GM12878 (cell line): Measurements from ENCODE around the gene PCBD2. TPM values are rescaled to one million over a fixed set of nuclear protein-coding genes. Genes with fewer than 3 reads are reported as not detected.
"Not testable (repeated sequence)": the region's sequence is repeated elsewhere in the genome, so short reads cannot be mapped to it uniquely, and the experiment has no call there.

ENCODE experiments used
- ATAC-seq: fragments of 200-7000 bp; cut with Tn5 transposase; 3 replicates; pipeline ENCODE4 v1.9.1; 2020; ENCODE audit warnings: mild to moderate bottlenecking, moderate library complexity
- BruUV-seq: library from RNA; stranded (reverse); fragments of 400-500 nt; replicated peaks from 2 replicates; lab custom pipeline; 2021; lab: Mats Ljungman, UMichigan
- CTCF ChIA-PET: fragments of 300-600 bp; sonication (Branson Sonifier 250); formaldehyde crosslinking; extraction: SDS; loops from one replicate; lab custom pipeline; 2021; ENCODE audit warnings: inconsistent platforms; lab: Yijun Ruan, JAX
- POLR2A ChIA-PET: fragments of 350-600 bp; formaldehyde crosslinking; extraction: SDS; loops from one replicate; lab custom pipeline; 2021; ENCODE audit warnings: inconsistent platforms; lab: Charles Lee
- RAD21 ChIA-PET: fragments of 300-600 bp; sonication (Branson Sonifier 250); formaldehyde crosslinking; loops from one replicate; lab custom pipeline; 2023; ENCODE audit warnings: antibody characterized with exemption; ENCODE audit not compliant: unreplicated experiment; lab: Charles Lee
- SMC1A ChIA-PET: fragments of 300-600 bp; sonication (Branson Sonifier 250); formaldehyde crosslinking; loops from one replicate; lab custom pipeline; 2023; ENCODE audit not compliant: unreplicated experiment, uncharacterized antibody; lab: Charles Lee
- DNase-seq: peaks from one replicate; pipeline ENCODE4 v3.0.0-alpha.2; 2011; ENCODE audit warnings: low read depth, low spot score
- FAIRE-seq: peaks from 3 replicates; lab custom pipeline; 2011; peaks lifted over from hg19 to GRCh38; lab: Jason Lieb, UNC
- H2AFZ ChIP-seq: 2 replicates; pipeline ENCODE4 v1.6.0; 2011; ENCODE audit warnings: low read depth, low read length, control low read depth; ENCODE audit not compliant: control insufficient read depth
- H3K27ac ChIP-seq: 2 replicates; pipeline ENCODE4 v1.5.1; 2011; ENCODE audit warnings: control low read depth; ENCODE audit not compliant: control insufficient read depth, insufficient read depth
- H3K27me3 ChIP-seq, 2 experiments: replicated peaks in 1 of 2; 2 replicates each; pipeline versions ENCODE4 v1.6.0 to v1.6.1; 2011; ENCODE audit warnings: low read length in 1 of 2; ENCODE audit not compliant: control insufficient read depth in 2 of 2, insufficient read depth in 2 of 2
- H3K36me3 ChIP-seq, 2 experiments: 2 replicates each; pipeline ENCODE4 v1.5.1; 2011; ENCODE audit warnings: low read length in 1 of 2; ENCODE audit not compliant: control insufficient read depth in 2 of 2, insufficient read depth in 2 of 2
- H3K4me1 ChIP-seq: 2 replicates; pipeline ENCODE4 v1.6.1; 2011; ENCODE audit warnings: mild to moderate bottlenecking, low read length, moderate library complexity, mixed read lengths; ENCODE audit not compliant: control insufficient read depth, insufficient read depth
- H3K4me2 ChIP-seq: 2 replicates; pipeline ENCODE4 v1.6.0; 2011; ENCODE audit warnings: control low read depth; ENCODE audit not compliant: control insufficient read depth, insufficient read depth
- H3K4me3 ChIP-seq: fragments of 200-600 bp; sonication (generic); 2 replicates; pipeline ENCODE4 v1.5.1; 2016
- H3K79me2 ChIP-seq: 2 replicates; pipeline ENCODE4 v1.6.0; 2011; ENCODE audit warnings: low read length; ENCODE audit not compliant: control insufficient read depth, insufficient read depth
- H3K9ac ChIP-seq: 2 replicates; pipeline ENCODE4 v1.8.0; 2011; ENCODE audit warnings: low read length, control low read depth, mixed read lengths; ENCODE audit not compliant: control insufficient read depth, insufficient read depth
- H3K9me3 ChIP-seq: replicated peaks from 3 replicates; pipeline ENCODE4 v1.5.1; 2011; ENCODE audit warnings: mild to moderate bottlenecking, low read length; ENCODE audit not compliant: control insufficient read depth, insufficient read depth
- H4K20me1 ChIP-seq: 2 replicates; pipeline ENCODE4 v1.6.0; 2011; ENCODE audit not compliant: control insufficient read depth, insufficient read depth
- KAT2A ChIP-seq: conservative IDR thresholded peaks from 2 replicates; pipeline ENCODE4 v1.6.1; 2011; ENCODE audit warnings: low read depth, low read length; ENCODE audit not compliant: control insufficient read depth
- PRDM15 ChIP-seq: fragments of 450-650 bp; formaldehyde crosslinking; IDR thresholded peaks from 2 replicates; pipeline ENCODE4 v1.4.0; 2020; ENCODE audit warnings: mild to moderate bottlenecking, moderate library complexity
- USF2 ChIP-seq: IDR thresholded peaks from 2 replicates; pipeline ENCODE4 v1.6.1; 2011; ENCODE audit warnings: low read depth, low read length, improper control_type of control experiment, borderline replicate concordance
- ZBTB40 ChIP-seq: fragments of 450-650 bp; IDR thresholded peaks from 2 replicates; pipeline ENCODE4 v1.6.1; 2016; ENCODE audit warnings: mild to moderate bottlenecking, moderate library complexity, borderline replicate concordance
- ZNF24 ChIP-seq: fragments of 450-650 bp; IDR thresholded peaks from 2 replicates; pipeline ENCODE4 v1.6.1; 2017; ENCODE audit warnings: antibody characterized with exemption, mild to moderate bottlenecking
- WGBS: methylation state at CpG from one replicate; pipeline ENCODE4 v1.1.6; 2016; ENCODE audit warnings: low lambda C conversion rate; ENCODE audit not compliant: insufficient replicate concordance, insufficient coverage; ENCODE audit errors: missing lambda C conversion rate; 5-methylcytosine and 5-hydroxymethylcytosine counted together
- in situ Hi-C: fragments of 300-500 bp; cut with MboI; formaldehyde crosslinking; loops from 9 replicates; pipeline ENCODE4 v1.14.3; 2018; ENCODE audit warnings: mixed read lengths
- intact Hi-C: fragments of 100-400 bp; cut with micrococcal nuclease; formaldehyde crosslinking; loops from one replicate; pipeline ENCODE4 v1.14.2; 2022; ENCODE audit not compliant: unreplicated experiment
- polyA plus RNA-seq, 11 experiments: library from polyadenylated mRNA; depleted of rRNA in 4 of 11; unstranded in 6 of 11; stranded (reverse) in 5 of 11; fragments of >200 nt; fragmentation: Nextera tagmentation in 4 of 11; fragmentation: Illumina TruSeq in 1 of 11; extraction: Ambion mirVana in 4 of 11; extraction: Trizol in 1 of 11; gene quantifications; 1 replicate in 1 of 11; 2 replicates in 10 of 11; pipeline versions ENCODE4 v1.2.1 to v1.2.3, GENCODE V29; 2011 to 2016; ENCODE audit warnings: inconsistent platforms in 2 of 11, missing spikeins in 2 of 11, low read depth in 1 of 11
- total RNA-seq, 4 experiments: library from RNA; depleted of rRNA in 3 of 4; stranded (reverse); fragments of >200 nt in 3 of 4; fragmentation: Illumina TruSeq in 1 of 4; extraction: Trizol in 1 of 4; gene quantifications; 2 replicates each; pipeline versions ENCODE4 v1.2.1 to v1.2.3, GENCODE V29; 2013 to 2021

The PCBD2 gene
- total and polyA plus RNA-seq, 10 of the 15 experiments (the other 5 are each of a cell fraction or from before 2014, with no cell fraction given): 5.4 to 13.6 (median 6.7) TPM

- TF ChIP-seq USF2: no peak
- no peak for TF ChIP-seq KAT2A
- TF ChIP-seq PRDM15: no peak
- no peak for TF ChIP-seq ZNF24
- TF ChIP-seq ZBTB40: no peak
Observed at GRCh38 chr5:134989266-134989830, 84.4 kb downstream of the PCBD2 start (continued).

- H3K36me3 ChIP-seq, H3K4me3 ChIP-seq, SMC1A ChIA-PET, H3K4me1 ChIP-seq, CTCF ChIA-PET, H3K27ac ChIP-seq, DNase-seq, H4K20me1 ChIP-seq, H3K4me2 ChIP-seq, H3K9me3 ChIP-seq, in situ Hi-C loops, H2AFZ ChIP-seq, ATAC-seq, H3K27me3 ChIP-seq, intact Hi-C loops, H3K79me2 ChIP-seq, RAD21 ChIA-PET, FAIRE-seq, BruUV-seq, H3K9ac ChIP-seq: not testable (repeated sequence)
- WGBS: 68% methylated on average over 5 of the region's 5 CpGs
- POLR2A ChIA-PET: interaction anchor here (0.6 kb wide), 1 partner anchor 769 kb away, joined by 3 read pairs; no protein-coding TSS in a partner anchor
Observed at GRCh38 chr5:134990183-134990582, 85.3 kb downstream of the PCBD2 start.
